Measurements from ENCODE around the gene GALM. TPM values are rescaled to one million over a fixed set of nuclear protein-coding genes. Genes with fewer than 3 reads are reported as not detected.

Gene GALM
- total RNA-seq, 1 experiment from 2014 or later = 22.7 TPM

DNA sequence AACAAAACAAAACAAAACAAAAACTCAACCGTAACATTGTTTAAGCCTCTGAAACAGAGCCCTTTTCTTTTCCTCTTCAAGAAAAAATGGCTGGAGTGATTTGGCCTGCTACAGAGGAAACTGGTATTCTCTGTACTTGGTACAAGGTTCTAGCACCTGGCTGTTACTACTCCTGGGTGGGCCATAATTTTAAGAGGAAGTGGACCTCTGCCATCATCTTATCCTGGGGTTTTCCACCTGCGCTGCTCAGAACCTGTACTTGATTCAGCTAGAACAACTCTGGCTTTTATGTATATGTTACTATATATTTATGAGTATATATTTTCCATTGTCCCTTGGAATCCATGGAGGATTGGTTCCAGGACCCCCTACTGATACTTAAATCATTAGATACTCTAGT is 62.8 kb downstream of the GALM start:
- no TSS peak for BruUV-seq (replicated peaks)
- no peaks in the 10 kb centered on the region for H3K4me1 ChIP-seq (ENCODE audit: insufficient read depth, low read length)
- TF ChIP-seq EZH2phosphoT487 (IDR thresholded peaks at IDR 0.05; ENCODE audit: borderline replicate concordance, low read length) (no peak), EZH2 (IDR thresholded peaks at IDR 0.05; ENCODE audit: low read length, unreplicated experiment) (no peak)
- TF ChIP-seq, protein P1, sequence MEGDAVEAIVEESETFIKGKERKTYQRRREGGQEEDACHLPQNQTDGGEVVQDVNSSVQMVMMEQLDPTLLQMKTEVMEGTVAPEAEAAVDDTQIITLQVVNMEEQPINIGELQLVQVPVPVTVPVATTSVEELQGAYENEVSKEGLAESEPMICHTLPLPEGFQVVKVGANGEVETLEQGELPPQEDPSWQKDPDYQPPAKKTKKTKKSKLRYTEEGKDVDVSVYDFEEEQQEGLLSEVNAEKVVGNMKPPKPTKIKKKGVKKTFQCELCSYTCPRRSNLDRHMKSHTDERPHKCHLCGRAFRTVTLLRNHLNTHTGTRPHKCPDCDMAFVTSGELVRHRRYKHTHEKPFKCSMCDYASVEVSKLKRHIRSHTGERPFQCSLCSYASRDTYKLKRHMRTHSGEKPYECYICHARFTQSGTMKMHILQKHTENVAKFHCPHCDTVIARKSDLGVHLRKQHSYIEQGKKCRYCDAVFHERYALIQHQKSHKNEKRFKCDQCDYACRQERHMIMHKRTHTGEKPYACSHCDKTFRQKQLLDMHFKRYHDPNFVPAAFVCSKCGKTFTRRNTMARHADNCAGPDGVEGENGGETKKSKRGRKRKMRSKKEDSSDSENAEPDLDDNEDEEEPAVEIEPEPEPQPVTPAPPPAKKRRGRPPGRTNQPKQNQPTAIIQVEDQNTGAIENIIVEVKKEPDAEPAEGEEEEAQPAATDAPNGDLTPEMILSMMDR (conservative IDR thresholded peaks at IDR 0.05; ENCODE audit: low read depth, low read length) = no peak
- intact Hi-C loops (cut with micrococcal nuclease) = loop anchor here (10.0 kb wide), 1 partner anchor 64 kb away; the partner anchor contains the start of gene GALM
- no peak for DNase-seq
- H3K4me2 ChIP-seq (ENCODE audit: low read length) = no peak overlapping the region
- H3K36me3 ChIP-seq (ENCODE audit: low read depth, low read length) = peaks cover 4% of the 10 kb centered on the region; the same call in 1 of the 2 replicates
- H3K9me2 ChIP-seq (replicated peaks; ENCODE audit: low read length) = no peaks in the 10 kb centered on the region
- H3F3A ChIP-seq (ENCODE audit: low read length, unreplicated experiment) = no peaks in the 10 kb centered on the region
- no peak overlapping the region for H3K9ac ChIP-seq (ENCODE audit: low read length)
- no peak overlapping the region for H3K27ac ChIP-seq (ENCODE audit: low read length)
- H3K4me3 ChIP-seq (ENCODE audit: low read length) = no peak overlapping the region
- no peak overlapping the region for H2AFZ ChIP-seq (ENCODE audit: low read length)
- H4K20me1 ChIP-seq (ENCODE audit: low read length) = no peaks in the 10 kb centered on the region
- H3K79me2 ChIP-seq (ENCODE audit: low read length) = no peaks in the 10 kb centered on the region
- ATAC-seq = no peak
- no peaks in the 10 kb centered on the region for H3K9me3 ChIP-seq (ENCODE audit: low read length)
- CTCF ChIA-PET = no interaction called here
- POLR2A ChIA-PET (ENCODE audit: unreplicated experiment) = no interaction called here
- no peaks in the 10 kb centered on the region for H3K27me3 ChIP-seq (ENCODE audit: low read length)

DNA sequence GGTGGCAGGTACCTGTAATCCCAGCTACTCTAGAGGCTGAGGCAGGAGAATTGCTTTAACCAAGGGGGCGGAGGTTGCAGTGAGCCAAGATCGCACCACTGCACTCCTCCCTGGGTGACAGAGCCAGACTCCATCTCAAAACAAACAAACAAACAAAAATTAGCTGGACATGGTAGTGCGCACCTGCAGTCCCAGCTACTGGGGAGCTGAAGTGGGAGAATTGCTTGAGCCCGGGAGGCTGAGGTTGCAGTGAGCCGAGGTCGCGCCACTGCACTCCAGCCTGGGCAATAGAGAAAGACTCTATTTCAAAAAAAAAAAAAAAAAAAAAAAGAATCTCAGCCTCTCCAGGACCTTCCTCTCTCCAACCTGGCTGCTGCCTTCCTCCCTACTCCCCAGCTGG is 65.2 kb downstream of the GALM start:
- Histone ChIP-seq H3K4me3 (ENCODE audit: low read length) (no peak overlapping the region), H3K79me2 (ENCODE audit: low read length) (no peaks in the 10 kb centered on the region), H3K9me2 (replicated peaks; ENCODE audit: low read length) (no peaks in the 10 kb centered on the region), H3F3A (ENCODE audit: low read length, unreplicated experiment) (no peaks in the 10 kb centered on the region), H3K27me3 (ENCODE audit: low read length) (no peaks in the 10 kb centered on the region), H3K4me1 (ENCODE audit: insufficient read depth, low read length) (no peaks in the 10 kb centered on the region), H3K9me3 (ENCODE audit: low read length) (no peaks in the 10 kb centered on the region), H3K9ac (ENCODE audit: low read length) (no peak overlapping the region), H4K20me1 (ENCODE audit: low read length) (no peaks in the 10 kb centered on the region), H3K27ac (ENCODE audit: low read length) (no peak overlapping the region), H3K36me3 (ENCODE audit: low read depth, low read length) (peaks cover 4% of the 10 kb centered on the region; the same call in 1 of the 2 replicates), H3K4me2 (ENCODE audit: low read length) (no peak overlapping the region), H2AFZ (ENCODE audit: low read length) (no peak overlapping the region)
- CTCF ChIA-PET = no interaction called here
- no TSS peak for BruUV-seq (replicated peaks)
- POLR2A ChIA-PET (ENCODE audit: unreplicated experiment) = no interaction called here
- TF ChIP-seq EZH2 (IDR thresholded peaks at IDR 0.05; ENCODE audit: low read length, unreplicated experiment) = no peak
- TF ChIP-seq, protein P1 (conservative IDR thresholded peaks at IDR 0.05; ENCODE audit: low read depth, low read length) = no peak
- TF ChIP-seq EZH2phosphoT487 (IDR thresholded peaks at IDR 0.05; ENCODE audit: borderline replicate concordance, low read length) = no peak
- no peak for DNase-seq
- intact Hi-C loops (cut with micrococcal nuclease) = no loop called here
- no peak for ATAC-seq

DNA sequence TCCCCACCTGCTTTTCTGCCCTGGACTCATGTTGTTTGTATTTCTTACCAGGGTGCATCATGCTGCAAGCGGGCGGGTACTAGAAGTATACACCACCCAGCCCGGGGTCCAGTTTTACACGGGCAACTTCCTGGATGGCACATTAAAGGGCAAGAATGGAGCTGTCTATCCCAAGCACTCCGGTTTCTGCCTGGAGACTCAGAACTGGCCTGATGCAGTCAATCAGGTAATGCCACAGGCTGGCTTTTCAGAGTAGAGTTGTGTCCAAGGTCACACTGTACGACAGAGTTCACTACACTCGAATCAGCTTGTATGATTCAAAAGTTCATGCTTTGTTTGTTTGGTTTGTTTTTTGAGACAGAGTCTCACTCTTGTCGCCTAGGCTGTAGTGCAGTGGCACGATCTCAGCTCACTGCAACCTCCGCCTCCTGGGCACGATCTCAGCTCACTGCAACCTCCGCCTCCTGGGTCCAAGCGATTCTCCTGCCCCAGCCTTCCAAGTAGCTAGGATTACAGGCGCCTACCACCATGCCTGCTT is 65.8 kb downstream of the GALM start:
- Histone ChIP-seq H3K4me1 (ENCODE audit: insufficient read depth, low read length) (no peaks in the 10 kb centered on the region), H3K4me3 (ENCODE audit: low read length) (no peak overlapping the region), H3K9me3 (ENCODE audit: low read length) (no peaks in the 10 kb centered on the region), H3K4me2 (ENCODE audit: low read length) (no peak overlapping the region), H3K9ac (ENCODE audit: low read length) (no peak overlapping the region), H3K36me3 (ENCODE audit: low read depth, low read length) (peaks cover 4% of the 10 kb centered on the region; the same call in 1 of the 2 replicates), H3F3A (ENCODE audit: low read length, unreplicated experiment) (no peaks in the 10 kb centered on the region), H3K9me2 (replicated peaks; ENCODE audit: low read length) (no peaks in the 10 kb centered on the region), H3K79me2 (ENCODE audit: low read length) (no peaks in the 10 kb centered on the region), H3K27me3 (ENCODE audit: low read length) (no peaks in the 10 kb centered on the region), H3K27ac (ENCODE audit: low read length) (no peak overlapping the region), H2AFZ (ENCODE audit: low read length) (no peak overlapping the region), H4K20me1 (ENCODE audit: low read length) (no peaks in the 10 kb centered on the region)
- TF ChIP-seq EZH2 (IDR thresholded peaks at IDR 0.05; ENCODE audit: low read length, unreplicated experiment) (no peak), EZH2phosphoT487 (IDR thresholded peaks at IDR 0.05; ENCODE audit: borderline replicate concordance, low read length) (no peak)
- TF ChIP-seq, protein P1 (conservative IDR thresholded peaks at IDR 0.05; ENCODE audit: low read depth, low read length) = no peak
- DNase-seq (no peak), ATAC-seq (no peak)
- BruUV-seq (replicated peaks) = no TSS peak
- intact Hi-C loops (cut with micrococcal nuclease) = no loop called here
- ChIA-PET POLR2A (ENCODE audit: unreplicated experiment) (no interaction called here), CTCF (no interaction called here)

All from PC-3 (cell line).